GM23338 (cell line): ENCODE results near the gene LPO. TPM values are rescaled to one million over a fixed set of nuclear protein-coding genes. Genes with fewer than 3 reads are reported as not detected.

Experiments
- ATAC-seq: fragments of 200-7000 bp; cut with Tn5 transposase; 3 replicates; pipeline ENCODE4 v1.9.1; 2020
- DNase-seq: peaks from one replicate; pipeline ENCODE4 v3.0.0-alpha.2; 2015; ENCODE audit warnings: low spot score
- H2AFZ ChIP-seq: fragments of 200-600 bp; sonication (generic); 2 replicates; pipeline ENCODE4 v1.8.0; 2016; ENCODE audit warnings: antibody characterized with exemption, mild to moderate bottlenecking, moderate library complexity
- H3F3A ChIP-seq: fragments of 200-600 bp; sonication (generic); replicated peaks from 2 replicates; pipeline ENCODE4 v1.8.0; 2017; ENCODE audit warnings: antibody characterized with exemption, mixed run types, low read depth
- H3K27ac ChIP-seq: fragments of 200-600 bp; sonication (generic); 2 replicates; pipeline ENCODE4 v1.6.1; 2016; ENCODE audit warnings: low read depth
- H3K27me3 ChIP-seq: fragments of 200-600 bp; sonication (generic); 2 replicates; pipeline ENCODE4 v1.8.0; 2016; ENCODE audit warnings: mild to moderate bottlenecking, mixed run types, moderate library complexity; ENCODE audit not compliant: insufficient read depth
- H3K36me3 ChIP-seq: fragments of 200-600 bp; sonication (generic); 2 replicates; pipeline ENCODE4 v1.8.0; 2016; ENCODE audit warnings: mild to moderate bottlenecking; ENCODE audit not compliant: insufficient read depth
- H3K4me1 ChIP-seq: fragments of 200-600 bp; sonication (generic); 2 replicates; pipeline ENCODE4 v1.8.0; 2016; ENCODE audit warnings: mild to moderate bottlenecking, moderate library complexity; ENCODE audit not compliant: insufficient read depth
- H3K4me2 ChIP-seq: fragments of 200-600 bp; sonication (generic); 2 replicates; pipeline ENCODE4 v1.7.1; 2017; ENCODE audit warnings: mixed run types
- H3K4me3 ChIP-seq: fragments of 200-600 bp; sonication (generic); 2 replicates; pipeline ENCODE4 v1.6.1; 2016; ENCODE audit warnings: mixed run types
- H3K79me2 ChIP-seq: fragments of 200-600 bp; sonication (generic); replicated peaks from 2 replicates; pipeline ENCODE4 v1.8.0; 2017; ENCODE audit warnings: mild to moderate bottlenecking; ENCODE audit not compliant: insufficient read depth
- H3K9me2 ChIP-seq: fragments of 200-600 bp; sonication (generic); 2 replicates; pipeline ENCODE4 v1.8.0; 2017; ENCODE audit not compliant: insufficient read depth
- H4K20me1 ChIP-seq: fragments of 200-600 bp; sonication (generic); replicated peaks from 2 replicates; pipeline ENCODE4 v1.8.0; 2017; ENCODE audit warnings: mild to moderate bottlenecking; ENCODE audit not compliant: insufficient read depth
- H3K27ac Mint-ChIP-seq: 2 replicates; pipeline ENCODE4 v1.8.0; 2020; ENCODE audit warnings: inconsistent platforms, mild to moderate bottlenecking, moderate library complexity, mixed read lengths
- H3K27me3 Mint-ChIP-seq: 3 replicates; pipeline ENCODE4 v1.8.0; 2022; ENCODE audit warnings: low read depth, mild to moderate bottlenecking, moderate library complexity, mixed read lengths, inconsistent platforms; ENCODE audit not compliant: insufficient read depth, poor library complexity
- H3K36me3 Mint-ChIP-seq: 3 replicates; pipeline ENCODE4 v1.8.0; 2021; ENCODE audit warnings: low read depth, mild to moderate bottlenecking, inconsistent platforms, moderate library complexity, mixed read lengths
- H3K4me1 Mint-ChIP-seq: 3 replicates; pipeline ENCODE4 v1.8.0; 2020; ENCODE audit warnings: mild to moderate bottlenecking, inconsistent platforms, mixed read lengths
- H3K4me3 Mint-ChIP-seq: 3 replicates; pipeline ENCODE4 v1.8.0; 2021; ENCODE audit warnings: moderate library complexity, mild to moderate bottlenecking, inconsistent platforms, mixed read lengths
- H3K9me3 Mint-ChIP-seq: 3 replicates; pipeline ENCODE4 v1.8.0; 2020; ENCODE audit warnings: moderate library complexity, mild to moderate bottlenecking, inconsistent platforms, mixed read lengths
- CREB1 ChIP-seq: fragments of 250-450 bp; sonication (Bioruptor Pico); IDR thresholded peaks from 2 replicates; pipeline ENCODE4 v1.5.0; 2020; ENCODE audit warnings: low read depth, mild to moderate bottlenecking, moderate library complexity
- EZH2 ChIP-seq: fragments of 200-600 bp; sonication (generic); IDR thresholded peaks from one replicate; pipeline ENCODE4 v1.8.0; 2017; ENCODE audit warnings: antibody characterized with exemption, mild to moderate bottlenecking, low read depth; ENCODE audit not compliant: unreplicated experiment
- EZH2phosphoT487 ChIP-seq: fragments of 200-600 bp; sonication (generic); IDR thresholded peaks from one replicate; pipeline ENCODE4 v1.8.1; 2018; ENCODE audit warnings: antibody characterized with exemption; ENCODE audit not compliant: unreplicated experiment
- JUNB ChIP-seq: IDR thresholded peaks from one replicate; pipeline ENCODE4 v1.6.1; 2016; ENCODE audit warnings: antibody characterized with exemption; ENCODE audit not compliant: unreplicated experiment
- NANOG ChIP-seq: IDR thresholded peaks from 2 replicates; pipeline ENCODE4 v1.6.1; 2016; ENCODE audit warnings: antibody characterized with exemption, borderline replicate concordance
- POLR2AphosphoS5 ChIP-seq: IDR thresholded peaks from 2 replicates; pipeline ENCODE4 v1.6.1; 2016; ENCODE audit warnings: antibody characterized with exemption, low read depth
- STAT1 ChIP-seq: IDR thresholded peaks from one replicate; pipeline ENCODE4 v1.6.1; 2016; ENCODE audit warnings: antibody characterized with exemption; ENCODE audit not compliant: unreplicated experiment
- ZNF114 ChIP-seq: fragments of 250-450 bp; sonication (Bioruptor Pico); IDR thresholded peaks from 2 replicates; pipeline ENCODE4 v1.5.0; 2020; ENCODE audit warnings: mild to moderate bottlenecking, moderate library complexity
- ZNF331 ChIP-seq: fragments of 250-450 bp; sonication (Bioruptor Pico); IDR thresholded peaks from 2 replicates; pipeline ENCODE4 v1.5.0; 2020; ENCODE audit warnings: low read depth, mild to moderate bottlenecking, moderate library complexity
- polyA plus RNA-seq: library from polyadenylated mRNA; unstranded; fragments of >200 nt; fragmentation: Nextera tagmentation; extraction: Ambion mirVana; gene quantifications from 2 replicates; pipeline ENCODE4 v1.2.1, GENCODE V29; 2016
- total RNA-seq: library from RNA; depleted of rRNA; stranded (reverse); fragments of >200 nt; shearing (Covaris generic); gene quantifications from 2 replicates; pipeline ENCODE4 v1.2.3, GENCODE V29; 2014
- TF ChIP-seq, protein P1 (sequence below): IDR thresholded peaks from one replicate; pipeline ENCODE4 v1.6.1; 2018; ENCODE audit warnings: antibody characterized with exemption; ENCODE audit not compliant: unreplicated experiment
- TF ChIP-seq, protein P2 (sequence below), 2 experiments: fragments of 200-600 bp in 1 of 2; sonication (generic) in 1 of 2; conservative IDR thresholded peaks; 2 replicates each; pipeline versions ENCODE4 v1.5.1 to v1.6.1; 2016 to 2017; ENCODE audit warnings: antibody characterized with exemption in 2 of 2, low read depth in 2 of 2, mild to moderate bottlenecking in 2 of 2, moderate library complexity in 1 of 2
- TF ChIP-seq, protein P3 (sequence below): fragments of 250-450 bp; sonication (Bioruptor Pico); IDR thresholded peaks from 2 replicates; pipeline ENCODE4 v1.5.0; 2020; ENCODE audit warnings: mild to moderate bottlenecking, moderate library complexity
- TF ChIP-seq, protein P4 (sequence below): IDR thresholded peaks from 2 replicates; pipeline ENCODE4 v1.6.1; 2016; ENCODE audit warnings: antibody characterized with exemption

LPO gene
- total and polyA plus RNA-seq, 2 experiments from 2014 or later: 0.13 to 0.35 TPM

DNA sequence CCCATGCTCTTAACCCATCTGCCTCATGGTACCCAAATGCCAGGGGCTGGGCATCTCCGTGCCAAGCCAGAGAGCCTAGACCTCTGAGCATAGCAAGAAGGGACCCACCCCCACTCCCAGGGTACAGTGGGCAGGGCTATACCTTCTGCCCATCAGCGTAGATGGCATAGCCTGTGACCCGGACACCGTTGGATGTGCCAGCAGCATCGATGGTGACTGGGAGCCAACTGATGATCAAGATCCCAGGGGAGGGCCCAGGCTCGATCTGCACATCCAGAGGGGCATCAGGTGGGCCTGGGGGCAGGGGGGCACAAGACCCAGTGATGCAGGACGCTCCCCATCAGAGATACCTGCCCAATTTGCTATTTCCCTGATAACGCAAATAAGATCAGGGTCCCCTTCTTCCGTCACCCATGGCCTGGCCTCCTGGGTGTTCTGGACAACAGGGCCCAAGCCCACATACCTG is 73.1 kb downstream of the LPO start:
- DNase-seq (no peak), ATAC-seq (no peak)
- Histone ChIP-seq H2AFZ (no peak overlapping the region), H3K9me2 (no peaks in the 10 kb centered on the region), H3K4me3 (no peak overlapping the region), H3K36me3 (no peaks in the 10 kb centered on the region), H3K79me2 (no peaks in the 10 kb centered on the region), H4K20me1 (no peaks in the 10 kb centered on the region), H3K27me3 (no peaks in the 10 kb centered on the region), H3F3A (no peaks in the 10 kb centered on the region), H3K4me1 (no peaks in the 10 kb centered on the region), H3K4me2 (no peak overlapping the region), H3K27ac (no peak overlapping the region)
- no peaks in the 10 kb centered on the region for H3K36me3 Mint-ChIP-seq
- no peak overlapping the region for H3K27ac Mint-ChIP-seq
- no peak for TF ChIP-seq EZH2phosphoT487
- TF ChIP-seq, protein P1, sequence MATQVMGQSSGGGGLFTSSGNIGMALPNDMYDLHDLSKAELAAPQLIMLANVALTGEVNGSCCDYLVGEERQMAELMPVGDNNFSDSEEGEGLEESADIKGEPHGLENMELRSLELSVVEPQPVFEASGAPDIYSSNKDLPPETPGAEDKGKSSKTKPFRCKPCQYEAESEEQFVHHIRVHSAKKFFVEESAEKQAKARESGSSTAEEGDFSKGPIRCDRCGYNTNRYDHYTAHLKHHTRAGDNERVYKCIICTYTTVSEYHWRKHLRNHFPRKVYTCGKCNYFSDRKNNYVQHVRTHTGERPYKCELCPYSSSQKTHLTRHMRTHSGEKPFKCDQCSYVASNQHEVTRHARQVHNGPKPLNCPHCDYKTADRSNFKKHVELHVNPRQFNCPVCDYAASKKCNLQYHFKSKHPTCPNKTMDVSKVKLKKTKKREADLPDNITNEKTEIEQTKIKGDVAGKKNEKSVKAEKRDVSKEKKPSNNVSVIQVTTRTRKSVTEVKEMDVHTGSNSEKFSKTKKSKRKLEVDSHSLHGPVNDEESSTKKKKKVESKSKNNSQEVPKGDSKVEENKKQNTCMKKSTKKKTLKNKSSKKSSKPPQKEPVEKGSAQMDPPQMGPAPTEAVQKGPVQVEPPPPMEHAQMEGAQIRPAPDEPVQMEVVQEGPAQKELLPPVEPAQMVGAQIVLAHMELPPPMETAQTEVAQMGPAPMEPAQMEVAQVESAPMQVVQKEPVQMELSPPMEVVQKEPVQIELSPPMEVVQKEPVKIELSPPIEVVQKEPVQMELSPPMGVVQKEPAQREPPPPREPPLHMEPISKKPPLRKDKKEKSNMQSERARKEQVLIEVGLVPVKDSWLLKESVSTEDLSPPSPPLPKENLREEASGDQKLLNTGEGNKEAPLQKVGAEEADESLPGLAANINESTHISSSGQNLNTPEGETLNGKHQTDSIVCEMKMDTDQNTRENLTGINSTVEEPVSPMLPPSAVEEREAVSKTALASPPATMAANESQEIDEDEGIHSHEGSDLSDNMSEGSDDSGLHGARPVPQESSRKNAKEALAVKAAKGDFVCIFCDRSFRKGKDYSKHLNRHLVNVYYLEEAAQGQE: no peak
- no peak for TF ChIP-seq STAT1
- TF ChIP-seq ZNF331 (CRISPR knock-in tag): no peak
- TF ChIP-seq EZH2: no peak
- TF ChIP-seq, protein P2, sequence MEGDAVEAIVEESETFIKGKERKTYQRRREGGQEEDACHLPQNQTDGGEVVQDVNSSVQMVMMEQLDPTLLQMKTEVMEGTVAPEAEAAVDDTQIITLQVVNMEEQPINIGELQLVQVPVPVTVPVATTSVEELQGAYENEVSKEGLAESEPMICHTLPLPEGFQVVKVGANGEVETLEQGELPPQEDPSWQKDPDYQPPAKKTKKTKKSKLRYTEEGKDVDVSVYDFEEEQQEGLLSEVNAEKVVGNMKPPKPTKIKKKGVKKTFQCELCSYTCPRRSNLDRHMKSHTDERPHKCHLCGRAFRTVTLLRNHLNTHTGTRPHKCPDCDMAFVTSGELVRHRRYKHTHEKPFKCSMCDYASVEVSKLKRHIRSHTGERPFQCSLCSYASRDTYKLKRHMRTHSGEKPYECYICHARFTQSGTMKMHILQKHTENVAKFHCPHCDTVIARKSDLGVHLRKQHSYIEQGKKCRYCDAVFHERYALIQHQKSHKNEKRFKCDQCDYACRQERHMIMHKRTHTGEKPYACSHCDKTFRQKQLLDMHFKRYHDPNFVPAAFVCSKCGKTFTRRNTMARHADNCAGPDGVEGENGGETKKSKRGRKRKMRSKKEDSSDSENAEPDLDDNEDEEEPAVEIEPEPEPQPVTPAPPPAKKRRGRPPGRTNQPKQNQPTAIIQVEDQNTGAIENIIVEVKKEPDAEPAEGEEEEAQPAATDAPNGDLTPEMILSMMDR (conservative IDR thresholded peaks at IDR 0.05; ENCODE audit: low read depth in 2 of 2): no peak
- TF ChIP-seq, protein P3, sequence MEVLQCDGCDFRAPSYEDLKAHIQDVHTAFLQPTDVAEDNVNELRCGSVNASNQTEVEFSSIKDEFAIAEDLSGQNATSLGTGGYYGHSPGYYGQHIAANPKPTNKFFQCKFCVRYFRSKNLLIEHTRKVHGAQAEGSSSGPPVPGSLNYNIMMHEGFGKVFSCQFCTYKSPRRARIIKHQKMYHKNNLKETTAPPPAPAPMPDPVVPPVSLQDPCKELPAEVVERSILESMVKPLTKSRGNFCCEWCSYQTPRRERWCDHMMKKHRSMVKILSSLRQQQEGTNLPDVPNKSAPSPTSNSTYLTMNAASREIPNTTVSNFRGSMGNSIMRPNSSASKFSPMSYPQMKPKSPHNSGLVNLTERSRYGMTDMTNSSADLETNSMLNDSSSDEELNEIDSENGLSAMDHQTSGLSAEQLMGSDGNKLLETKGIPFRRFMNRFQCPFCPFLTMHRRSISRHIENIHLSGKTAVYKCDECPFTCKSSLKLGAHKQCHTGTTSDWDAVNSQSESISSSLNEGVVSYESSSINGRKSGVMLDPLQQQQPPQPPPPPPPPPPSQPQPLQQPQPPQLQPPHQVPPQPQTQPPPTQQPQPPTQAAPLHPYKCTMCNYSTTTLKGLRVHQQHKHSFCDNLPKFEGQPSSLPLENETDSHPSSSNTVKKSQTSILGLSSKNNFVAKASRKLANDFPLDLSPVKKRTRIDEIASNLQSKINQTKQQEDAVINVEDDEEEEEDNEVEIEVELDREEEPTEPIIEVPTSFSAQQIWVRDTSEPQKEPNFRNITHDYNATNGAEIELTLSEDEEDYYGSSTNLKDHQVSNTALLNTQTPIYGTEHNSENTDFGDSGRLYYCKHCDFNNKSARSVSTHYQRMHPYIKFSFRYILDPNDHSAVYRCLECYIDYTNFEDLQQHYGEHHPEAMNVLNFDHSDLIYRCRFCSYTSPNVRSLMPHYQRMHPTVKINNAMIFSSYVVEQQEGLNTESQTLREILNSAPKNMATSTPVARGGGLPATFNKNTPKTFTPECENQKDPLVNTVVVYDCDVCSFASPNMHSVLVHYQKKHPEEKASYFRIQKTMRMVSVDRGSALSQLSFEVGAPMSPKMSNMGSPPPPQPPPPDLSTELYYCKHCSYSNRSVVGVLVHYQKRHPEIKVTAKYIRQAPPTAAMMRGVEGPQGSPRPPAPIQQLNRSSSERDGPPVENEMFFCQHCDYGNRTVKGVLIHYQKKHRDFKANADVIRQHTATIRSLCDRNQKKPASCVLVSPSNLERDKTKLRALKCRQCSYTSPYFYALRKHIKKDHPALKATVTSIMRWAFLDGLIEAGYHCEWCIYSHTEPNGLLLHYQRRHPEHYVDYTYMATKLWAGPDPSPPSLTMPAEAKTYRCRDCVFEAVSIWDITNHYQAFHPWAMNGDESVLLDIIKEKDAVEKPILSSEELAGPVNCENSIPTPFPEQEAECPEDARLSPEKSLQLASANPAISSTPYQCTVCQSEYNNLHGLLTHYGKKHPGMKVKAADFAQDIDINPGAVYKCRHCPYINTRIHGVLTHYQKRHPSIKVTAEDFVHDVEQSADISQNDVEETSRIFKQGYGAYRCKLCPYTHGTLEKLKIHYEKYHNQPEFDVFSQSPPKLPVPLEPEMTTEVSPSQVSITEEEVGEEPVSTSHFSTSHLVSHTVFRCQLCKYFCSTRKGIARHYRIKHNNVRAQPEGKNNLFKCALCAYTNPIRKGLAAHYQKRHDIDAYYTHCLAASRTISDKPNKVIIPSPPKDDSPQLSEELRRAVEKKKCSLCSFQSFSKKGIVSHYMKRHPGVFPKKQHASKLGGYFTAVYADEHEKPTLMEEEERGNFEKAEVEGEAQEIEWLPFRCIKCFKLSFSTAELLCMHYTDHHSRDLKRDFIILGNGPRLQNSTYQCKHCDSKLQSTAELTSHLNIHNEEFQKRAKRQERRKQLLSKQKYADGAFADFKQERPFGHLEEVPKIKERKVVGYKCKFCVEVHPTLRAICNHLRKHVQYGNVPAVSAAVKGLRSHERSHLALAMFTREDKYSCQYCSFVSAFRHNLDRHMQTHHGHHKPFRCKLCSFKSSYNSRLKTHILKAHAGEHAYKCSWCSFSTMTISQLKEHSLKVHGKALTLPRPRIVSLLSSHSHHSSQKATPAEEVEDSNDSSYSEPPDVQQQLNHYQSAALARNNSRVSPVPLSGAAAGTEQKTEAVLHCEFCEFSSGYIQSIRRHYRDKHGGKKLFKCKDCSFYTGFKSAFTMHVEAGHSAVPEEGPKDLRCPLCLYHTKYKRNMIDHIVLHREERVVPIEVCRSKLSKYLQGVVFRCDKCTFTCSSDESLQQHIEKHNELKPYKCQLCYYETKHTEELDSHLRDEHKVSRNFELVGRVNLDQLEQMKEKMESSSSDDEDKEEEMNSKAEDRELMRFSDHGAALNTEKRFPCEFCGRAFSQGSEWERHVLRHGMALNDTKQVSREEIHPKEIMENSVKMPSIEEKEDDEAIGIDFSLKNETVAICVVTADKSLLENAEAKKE (CRISPR knock-in tag): no peak
- TF ChIP-seq, protein P4, sequence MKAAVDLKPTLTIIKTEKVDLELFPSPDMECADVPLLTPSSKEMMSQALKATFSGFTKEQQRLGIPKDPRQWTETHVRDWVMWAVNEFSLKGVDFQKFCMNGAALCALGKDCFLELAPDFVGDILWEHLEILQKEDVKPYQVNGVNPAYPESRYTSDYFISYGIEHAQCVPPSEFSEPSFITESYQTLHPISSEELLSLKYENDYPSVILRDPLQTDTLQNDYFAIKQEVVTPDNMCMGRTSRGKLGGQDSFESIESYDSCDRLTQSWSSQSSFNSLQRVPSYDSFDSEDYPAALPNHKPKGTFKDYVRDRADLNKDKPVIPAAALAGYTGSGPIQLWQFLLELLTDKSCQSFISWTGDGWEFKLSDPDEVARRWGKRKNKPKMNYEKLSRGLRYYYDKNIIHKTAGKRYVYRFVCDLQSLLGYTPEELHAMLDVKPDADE: no peak
- TF ChIP-seq NANOG: no peak
- TF ChIP-seq ZNF114 (CRISPR knock-in tag): no peak
- no peak for TF ChIP-seq POLR2AphosphoS5
- TF ChIP-seq JUNB: no peak
- no peak for TF ChIP-seq CREB1
- H3K9me3 Mint-ChIP-seq: no peaks in the 10 kb centered on the region
- peaks cover 3% of the 10 kb centered on the region for H3K27me3 Mint-ChIP-seq
- no peak overlapping the region for H3K4me3 Mint-ChIP-seq
- H3K4me1 Mint-ChIP-seq: peaks cover 21% of the 10 kb centered on the region
